Peyer's patch (tissue), 4 donors: ENCODE data around the gene KSR2. TPM values are rescaled to one million over a fixed set of nuclear protein-coding genes. Genes with fewer than 3 reads are reported as not detected.

ENCODE experiments used
- DNase-seq, 3 donors: peaks; one replicate each; pipeline ENCODE4 v3.0.0-alpha.2; 2017 to 2019
- H3K27ac ChIP-seq, 4 donors: fragments of 200-600 bp; sonication (generic); one replicate each; pipeline ENCODE4 v1.5.1; 2016 to 2019
- H3K27me3 ChIP-seq, 2 donors: fragments of 200-600 bp; sonication (generic); one replicate each; pipeline ENCODE4 v1.5.1; 2019
- H3K36me3 ChIP-seq, 3 donors: fragments of 200-600 bp; sonication (generic); one replicate each; pipeline ENCODE4 v1.5.1; 2016 to 2019
- H3K4me1 ChIP-seq, 4 donors: fragments of 200-600 bp; sonication (generic); one replicate each; pipeline ENCODE4 v1.5.1; 2016 to 2019
- H3K4me3 ChIP-seq, 4 donors: fragments of 200-600 bp; sonication (generic); 1 replicate in 3 of 4; 2 replicates in 1 of 4; pipeline ENCODE4 v1.5.1; 2016 to 2019; ENCODE audit warnings: mild to moderate bottlenecking in 1 of 4
- H3K9me3 ChIP-seq, 4 donors: fragments of 200-600 bp; sonication (generic); one replicate each; pipeline ENCODE4 v1.5.1; 2016 to 2019; ENCODE audit warnings: mild to moderate bottlenecking in 1 of 4
- POLR2A ChIP-seq, 2 donors: fragments of 450-650 bp; IDR thresholded peaks; one replicate each; pipeline ENCODE4 v1.5.1; 2017; ENCODE audit warnings: antibody characterized with exemption in 2 of 2, mild to moderate bottlenecking in 2 of 2, moderate library complexity in 2 of 2
- total RNA-seq, 4 donors: library from RNA; depleted of rRNA; stranded (reverse); fragments of >200 nt; gene quantifications; one replicate each; pipeline ENCODE4 v1.1.0, GENCODE V29; 2016
- TF ChIP-seq, protein P1 (sequence below), 6 experiments: fragments of 450-650 bp in 4 of 6; fragments of 200-600 bp in 2 of 6; sonication (generic) in 1 of 6; IDR thresholded peaks; one replicate each; pipeline ENCODE4 v1.5.1; 2017 to 2019; ENCODE audit warnings: antibody characterized with exemption in 6 of 6, mild to moderate bottlenecking in 3 of 6, moderate library complexity in 1 of 6

The KSR2 gene
- total RNA-seq, 4 donors from 2014 or later = 0.27 to 0.53 (median 0.28) TPM; not detected in 1

DNA sequence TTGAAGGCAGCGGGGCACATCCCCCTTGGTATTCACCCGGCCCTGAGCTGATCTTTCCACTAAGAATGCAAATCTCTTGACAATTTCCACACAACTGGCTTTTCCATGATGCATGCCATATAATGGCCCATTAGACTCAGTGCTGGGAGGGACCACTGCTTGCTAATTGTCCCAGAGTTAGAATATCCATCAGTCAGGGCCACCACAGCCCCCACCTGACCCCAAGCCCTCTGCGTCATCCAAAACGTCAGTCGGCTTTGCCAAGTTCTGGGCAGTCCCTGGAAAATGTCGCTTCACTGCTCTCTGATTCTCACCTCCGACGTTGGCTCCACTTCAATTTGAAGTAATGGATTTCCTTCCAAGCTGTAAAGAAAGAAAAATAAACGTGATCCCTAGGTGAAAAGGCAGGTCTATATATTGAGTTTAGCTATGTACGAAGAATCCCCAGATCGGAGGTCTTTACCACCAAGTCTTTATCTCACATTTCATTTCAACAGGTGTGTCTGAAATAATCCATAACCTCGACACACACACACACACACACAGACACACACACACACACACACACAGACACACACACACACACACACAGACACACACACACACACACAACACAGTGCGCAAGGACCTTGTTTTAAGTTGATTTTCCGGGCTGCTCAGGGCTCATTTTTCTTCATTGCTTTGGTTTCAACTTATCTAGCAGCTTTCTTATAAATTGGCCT is 441.9 kb downstream of the KSR2 start:
- Histone ChIP-seq H3K4me3 (no peak overlapping the region), H3K9me3 (no peaks in the 10 kb centered on the region), H3K27ac (no peak overlapping the region), H3K27me3 (no peaks in the 10 kb centered on the region), H3K36me3 (no peaks in the 10 kb centered on the region), H3K4me1 (no peaks in the 10 kb centered on the region)
- TF ChIP-seq, protein P1, sequence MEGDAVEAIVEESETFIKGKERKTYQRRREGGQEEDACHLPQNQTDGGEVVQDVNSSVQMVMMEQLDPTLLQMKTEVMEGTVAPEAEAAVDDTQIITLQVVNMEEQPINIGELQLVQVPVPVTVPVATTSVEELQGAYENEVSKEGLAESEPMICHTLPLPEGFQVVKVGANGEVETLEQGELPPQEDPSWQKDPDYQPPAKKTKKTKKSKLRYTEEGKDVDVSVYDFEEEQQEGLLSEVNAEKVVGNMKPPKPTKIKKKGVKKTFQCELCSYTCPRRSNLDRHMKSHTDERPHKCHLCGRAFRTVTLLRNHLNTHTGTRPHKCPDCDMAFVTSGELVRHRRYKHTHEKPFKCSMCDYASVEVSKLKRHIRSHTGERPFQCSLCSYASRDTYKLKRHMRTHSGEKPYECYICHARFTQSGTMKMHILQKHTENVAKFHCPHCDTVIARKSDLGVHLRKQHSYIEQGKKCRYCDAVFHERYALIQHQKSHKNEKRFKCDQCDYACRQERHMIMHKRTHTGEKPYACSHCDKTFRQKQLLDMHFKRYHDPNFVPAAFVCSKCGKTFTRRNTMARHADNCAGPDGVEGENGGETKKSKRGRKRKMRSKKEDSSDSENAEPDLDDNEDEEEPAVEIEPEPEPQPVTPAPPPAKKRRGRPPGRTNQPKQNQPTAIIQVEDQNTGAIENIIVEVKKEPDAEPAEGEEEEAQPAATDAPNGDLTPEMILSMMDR (IDR thresholded peaks at IDR 0.05) = no peak
- TF ChIP-seq POLR2A (IDR thresholded peaks at IDR 0.05) = no peak
- DNase-seq = no peak

DNA sequence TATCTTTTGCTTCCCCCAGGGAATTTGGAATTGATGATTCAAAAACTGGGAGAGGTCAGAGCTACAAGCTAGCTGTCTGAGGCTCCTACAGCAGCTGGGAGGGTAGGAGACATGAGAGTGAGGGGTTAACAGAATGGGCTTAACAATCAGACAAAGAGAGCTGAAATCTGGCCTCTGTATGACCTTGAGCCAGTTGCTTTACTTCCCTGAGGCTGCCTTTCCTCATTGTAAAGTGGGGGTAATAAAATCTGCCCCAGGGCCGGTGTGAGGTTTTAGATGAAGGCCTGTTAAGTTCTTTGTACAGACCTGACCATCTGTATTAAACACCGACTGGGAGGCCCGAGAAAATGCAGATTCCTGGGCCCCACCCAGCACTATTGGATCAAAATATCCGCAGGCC is 443.0 kb downstream of the KSR2 start:
- H3K9me3 ChIP-seq = no peaks in the 10 kb centered on the region
- no peak overlapping the region for H3K4me3 ChIP-seq
- H3K36me3 ChIP-seq = no peaks in the 10 kb centered on the region
- TF ChIP-seq, protein P1 (IDR thresholded peaks at IDR 0.05) = no peak
- no peak for TF ChIP-seq POLR2A (IDR thresholded peaks at IDR 0.05)
- no peak overlapping the region for H3K27ac ChIP-seq
- no peak for DNase-seq
- H3K27me3 ChIP-seq = no peaks in the 10 kb centered on the region
- no peaks in the 10 kb centered on the region for H3K4me1 ChIP-seq

DNA sequence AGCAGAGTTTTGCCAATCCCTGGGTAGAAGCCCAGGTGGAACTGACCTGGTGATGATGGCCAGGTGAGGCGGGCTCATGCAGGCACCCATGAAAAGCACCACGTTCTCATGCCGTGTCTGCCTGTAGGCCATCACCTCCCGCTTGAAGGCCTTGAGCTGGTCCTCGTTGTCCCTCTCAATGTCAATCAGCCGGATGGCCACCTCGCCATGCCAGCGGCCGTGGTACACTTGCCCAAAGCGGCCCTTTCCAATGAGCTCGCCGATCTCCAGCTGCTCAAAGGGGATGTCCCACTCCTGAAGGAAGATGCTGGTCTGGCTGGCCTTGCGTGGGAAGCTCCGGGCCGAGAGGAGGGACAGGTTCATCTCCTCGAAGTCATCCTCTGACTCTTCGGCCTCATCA is 444.0 kb downstream of the KSR2 start:
- no peak for TF ChIP-seq POLR2A (IDR thresholded peaks at IDR 0.05)
- TF ChIP-seq, protein P1 (IDR thresholded peaks at IDR 0.05) = no peak
- no peak overlapping the region for H3K27ac ChIP-seq
- H3K27me3 ChIP-seq = no peaks in the 10 kb centered on the region
- H3K9me3 ChIP-seq = no peaks in the 10 kb centered on the region
- H3K36me3 ChIP-seq = no peaks in the 10 kb centered on the region
- DNase-seq = no peak
- H3K4me3 ChIP-seq = no peak overlapping the region
- H3K4me1 ChIP-seq = peaks cover 0 to under 1% (median 0%) of the 10 kb centered on the region in 4 donors

DNA sequence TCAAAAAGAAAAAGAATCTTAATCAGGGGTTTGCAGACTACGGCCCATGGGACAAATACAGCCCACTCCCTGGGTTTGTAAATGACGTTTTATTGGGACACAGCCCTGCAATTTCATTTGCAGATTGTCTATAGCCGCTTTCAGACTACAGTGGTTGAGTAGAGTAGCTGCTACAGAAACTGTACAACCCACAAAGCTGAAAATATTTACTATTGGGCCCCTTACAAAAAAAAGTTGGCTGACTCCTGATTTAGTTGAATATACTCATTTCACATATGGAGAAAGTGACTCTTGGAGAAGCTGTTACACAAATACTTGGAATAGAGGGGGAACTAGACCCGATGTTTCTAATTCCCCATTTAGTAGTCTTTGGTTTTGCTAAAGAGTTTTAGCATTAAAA is 444.8 kb downstream of the KSR2 start:
- Histone ChIP-seq H3K4me3 (no peak overlapping the region), H3K27ac (no peak overlapping the region), H3K27me3 (no peaks in the 10 kb centered on the region), H3K4me1 (peaks cover 0 to 9% (median 2%) of the 10 kb centered on the region in 4 donors), H3K36me3 (no peaks in the 10 kb centered on the region), H3K9me3 (no peaks in the 10 kb centered on the region)
- no peak for DNase-seq
- TF ChIP-seq, protein P1 (IDR thresholded peaks at IDR 0.05) = no peak
- no peak for TF ChIP-seq POLR2A (IDR thresholded peaks at IDR 0.05)

DNA sequence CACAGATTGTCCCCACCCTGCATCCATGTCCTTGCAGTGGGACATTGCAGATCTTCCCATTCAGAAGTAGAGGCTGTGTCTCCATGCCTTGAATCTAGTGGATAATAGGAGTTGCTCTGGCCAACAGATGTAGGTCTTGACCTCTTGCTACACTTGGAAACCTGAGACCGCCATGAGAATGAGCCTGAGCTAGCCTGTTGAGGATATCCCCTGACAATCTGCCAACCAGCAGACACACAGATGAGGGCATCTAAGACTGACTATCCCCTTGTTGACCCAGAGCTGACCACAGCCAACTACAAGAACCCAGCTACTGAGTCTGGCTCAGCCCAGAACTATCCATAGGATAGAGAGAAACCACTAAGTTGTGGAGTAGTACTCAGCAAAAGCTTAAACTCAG is 446.2 kb downstream of the KSR2 start:
- Histone ChIP-seq H3K27me3 (no peaks in the 10 kb centered on the region), H3K36me3 (no peaks in the 10 kb centered on the region), H3K4me1 (peaks cover 0 to 10% (median 2%) of the 10 kb centered on the region in 4 donors), H3K9me3 (no peaks in the 10 kb centered on the region), H3K27ac (no peak overlapping the region), H3K4me3 (no peak overlapping the region)
- TF ChIP-seq POLR2A (IDR thresholded peaks at IDR 0.05) = no peak
- TF ChIP-seq, protein P1 (IDR thresholded peaks at IDR 0.05) = no peak
- no peak for DNase-seq
